GM19395 (cell line): ENCODE measurements around the gene AUTS2.
"Not testable (repeated sequence)": the region's sequence is repeated elsewhere in the genome, so short reads cannot be mapped to it uniquely, and the experiment has no call there.

Experiments
- ATAC-seq: cut with Tn5 transposase; IDR thresholded peaks from one replicate; pipeline ENCODE4 v1.9.1; 2021; ENCODE audit warnings: mild to moderate bottlenecking, moderate library complexity; ENCODE audit not compliant: unreplicated experiment

The AUTS2 gene

GRCh38 chr7:70622936-70623335 is 1024.7 kb downstream of the AUTS2 start:
- no peak for ATAC-seq

GRCh38 chr7:70624500-70625103 is 1026.3 kb downstream of the AUTS2 start:
- no peak for ATAC-seq

GRCh38 chr7:70627461-70627860 is 1029.2 kb downstream of the AUTS2 start:
- ATAC-seq = no peak

GRCh38 chr7:70630440-70630817 is 1032.2 kb downstream of the AUTS2 start:
- ATAC-seq = no peak

GRCh38 chr7:70630818-70631457 is 1032.7 kb downstream of the AUTS2 start:
- no peak for ATAC-seq

- no peak for ATAC-seq
Measured at GRCh38 chr7:70631718-70632117, 1033.4 kb downstream of the AUTS2 start.

GRCh38 chr7:70632400-70632799 is 1034.1 kb downstream of the AUTS2 start:
- ATAC-seq = no peak

GRCh38 chr7:70634071-70634470 is 1035.8 kb downstream of the AUTS2 start:
- no peak for ATAC-seq

- no peak for ATAC-seq
Measured at GRCh38 chr7:70634610-70635068, 1036.4 kb downstream of the AUTS2 start.

- ATAC-seq = no peak
Measured at GRCh38 chr7:70635633-70636032, 1037.4 kb downstream of the AUTS2 start.

GRCh38 chr7:70636169-70636568 is 1037.9 kb downstream of the AUTS2 start:
- ATAC-seq = no peak

GRCh38 chr7:70637726-70638125 is 1039.5 kb downstream of the AUTS2 start:
- no peak for ATAC-seq

GRCh38 chr7:70638158-70639107 is 1040.2 kb downstream of the AUTS2 start:
- ATAC-seq = no peak

- no peak for ATAC-seq
Measured at GRCh38 chr7:70640266-70640833, 1042.1 kb downstream of the AUTS2 start.

- ATAC-seq = no peak
Measured at GRCh38 chr7:70641882-70642281, 1043.6 kb downstream of the AUTS2 start.

GRCh38 chr7:70645279-70645678 is 1047.0 kb downstream of the AUTS2 start:
- no peak for ATAC-seq

GRCh38 chr7:70645876-70646351 is 1047.6 kb downstream of the AUTS2 start:
- ATAC-seq = no peak

- ATAC-seq = no peak
Measured at GRCh38 chr7:70646536-70647248, 1048.4 kb downstream of the AUTS2 start.

GRCh38 chr7:70647801-70648498 is 1049.7 kb downstream of the AUTS2 start:
- ATAC-seq = peak; percentile 70

- not testable (repeated sequence) for ATAC-seq
Measured at GRCh38 chr7:70648499-70648861, 1050.2 kb downstream of the AUTS2 start.
